ENCODE data around the gene MRPL39. TPM values are rescaled to one million over a fixed set of nuclear protein-coding genes. Genes with fewer than 3 reads are reported as not detected.

Gene MRPL39
- total RNA-seq, 2 donors from 2014 or later, result 43.2 to 46.3 TPM

DNA sequence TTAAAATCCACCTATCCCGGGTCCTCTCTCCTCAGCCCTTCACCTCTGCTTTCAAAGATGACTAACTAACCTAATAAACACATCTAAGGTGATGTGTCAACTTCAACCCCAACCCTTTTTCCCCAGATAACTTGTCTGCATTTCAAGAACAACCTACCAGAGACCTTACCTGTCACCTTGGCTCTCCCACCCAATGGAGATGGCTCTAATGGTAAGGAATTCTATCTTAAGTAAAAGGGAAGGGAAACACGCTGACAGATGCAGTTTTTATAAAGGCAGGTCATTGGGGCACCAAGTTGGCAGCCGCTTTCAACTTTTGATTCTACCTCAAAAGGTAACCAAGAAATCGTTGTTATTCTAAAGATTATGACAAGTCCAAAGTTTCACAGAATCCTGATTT, 37.6 kb downstream of the MRPL39 start:
- WGBS, 2 experiments (ENCODE audit: insufficient coverage in 1 of 2, insufficient read length in 1 of 2), result 87 to 94% methylated on average over 4 of the region's 4 CpGs
- Mint-ChIP-seq H3K9me3 (no peaks in the 10 kb centered on the region), H3K36me3 (ENCODE audit: low read depth) (peaks cover 2% of the 10 kb centered on the region), H3K27ac (no peak overlapping the region), H3K4me1 (peaks cover 4% of the 10 kb centered on the region), H3K4me3 (no peak overlapping the region), H3K27me3 (ENCODE audit: insufficient read depth) (no peaks in the 10 kb centered on the region)
- TF ChIP-seq, protein P1, sequence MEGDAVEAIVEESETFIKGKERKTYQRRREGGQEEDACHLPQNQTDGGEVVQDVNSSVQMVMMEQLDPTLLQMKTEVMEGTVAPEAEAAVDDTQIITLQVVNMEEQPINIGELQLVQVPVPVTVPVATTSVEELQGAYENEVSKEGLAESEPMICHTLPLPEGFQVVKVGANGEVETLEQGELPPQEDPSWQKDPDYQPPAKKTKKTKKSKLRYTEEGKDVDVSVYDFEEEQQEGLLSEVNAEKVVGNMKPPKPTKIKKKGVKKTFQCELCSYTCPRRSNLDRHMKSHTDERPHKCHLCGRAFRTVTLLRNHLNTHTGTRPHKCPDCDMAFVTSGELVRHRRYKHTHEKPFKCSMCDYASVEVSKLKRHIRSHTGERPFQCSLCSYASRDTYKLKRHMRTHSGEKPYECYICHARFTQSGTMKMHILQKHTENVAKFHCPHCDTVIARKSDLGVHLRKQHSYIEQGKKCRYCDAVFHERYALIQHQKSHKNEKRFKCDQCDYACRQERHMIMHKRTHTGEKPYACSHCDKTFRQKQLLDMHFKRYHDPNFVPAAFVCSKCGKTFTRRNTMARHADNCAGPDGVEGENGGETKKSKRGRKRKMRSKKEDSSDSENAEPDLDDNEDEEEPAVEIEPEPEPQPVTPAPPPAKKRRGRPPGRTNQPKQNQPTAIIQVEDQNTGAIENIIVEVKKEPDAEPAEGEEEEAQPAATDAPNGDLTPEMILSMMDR (conservative IDR thresholded peaks at IDR 0.05), result no peak
- Histone ChIP-seq H3K4me1 (ENCODE audit: control insufficient read depth, insufficient read depth, low read length) (no peaks in the 10 kb centered on the region), H3K36me3 (ENCODE audit: control insufficient read depth, insufficient read depth, low read length) (no peaks in the 10 kb centered on the region), H3K9me3 (ENCODE audit: control insufficient read depth, low read length) (no peaks in the 10 kb centered on the region), H3K4me3 (ENCODE audit: low read length) (no peak overlapping the region), H3K9ac (ENCODE audit: extremely low read depth, low read length, poor library complexity, severe bottlenecking) (no peak overlapping the region), H3K27ac (ENCODE audit: low read depth, low read length) (no peak overlapping the region), H3K27me3 (ENCODE audit: control insufficient read depth, insufficient read depth, low read length, poor library complexity, severe bottlenecking) (no peaks in the 10 kb centered on the region)
- no peak for DNase-seq

DNA sequence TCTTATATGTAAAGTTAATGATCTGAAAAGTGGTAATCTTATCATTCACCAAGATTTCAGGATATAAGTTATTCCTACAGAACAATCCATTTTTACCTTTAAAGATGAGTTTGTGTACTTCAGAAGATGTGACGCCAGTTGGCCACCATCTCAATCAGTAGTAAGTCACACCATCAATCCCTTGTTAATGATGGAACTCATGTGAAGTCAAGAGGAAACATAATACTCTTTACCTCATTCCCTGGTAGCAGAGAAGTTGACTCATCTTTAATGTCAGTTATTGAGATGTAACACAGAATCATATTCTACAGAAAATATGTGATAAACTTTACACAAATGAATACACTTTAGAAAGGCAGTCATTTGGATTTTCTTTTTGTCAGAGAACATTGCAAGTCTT, 38.2 kb downstream of the MRPL39 start:
- Mint-ChIP-seq H3K27me3 (ENCODE audit: insufficient read depth) (peaks cover under 1% of the 10 kb centered on the region), H3K4me3 (no peak overlapping the region), H3K9me3 (no peaks in the 10 kb centered on the region), H3K36me3 (ENCODE audit: low read depth) (peaks cover 2% of the 10 kb centered on the region), H3K27ac (no peak overlapping the region), H3K4me1 (peaks cover 4% of the 10 kb centered on the region)
- no peaks in the 10 kb centered on the region for H3K4me1 ChIP-seq (ENCODE audit: control insufficient read depth, insufficient read depth, low read length)
- no peaks in the 10 kb centered on the region for H3K9me3 ChIP-seq (ENCODE audit: control insufficient read depth, low read length)
- no peaks in the 10 kb centered on the region for H3K36me3 ChIP-seq (ENCODE audit: control insufficient read depth, insufficient read depth, low read length)
- no peak overlapping the region for H3K4me3 ChIP-seq (ENCODE audit: low read length)
- no peaks in the 10 kb centered on the region for H3K27me3 ChIP-seq (ENCODE audit: control insufficient read depth, insufficient read depth, low read length, poor library complexity, severe bottlenecking)
- TF ChIP-seq, protein P1 (conservative IDR thresholded peaks at IDR 0.05), result no peak
- no peak overlapping the region for H3K27ac ChIP-seq (ENCODE audit: low read depth, low read length)
- no peak for DNase-seq
- WGBS, 2 experiments (ENCODE audit: insufficient coverage in 1 of 2, insufficient read length in 1 of 2), result 80% methylated on average over 1 of the region's 1 CpG; no CpG with 5 or more reads in 1 of the 2 experiments
- no peak overlapping the region for H3K9ac ChIP-seq (ENCODE audit: extremely low read depth, low read length, poor library complexity, severe bottlenecking)

DNA sequence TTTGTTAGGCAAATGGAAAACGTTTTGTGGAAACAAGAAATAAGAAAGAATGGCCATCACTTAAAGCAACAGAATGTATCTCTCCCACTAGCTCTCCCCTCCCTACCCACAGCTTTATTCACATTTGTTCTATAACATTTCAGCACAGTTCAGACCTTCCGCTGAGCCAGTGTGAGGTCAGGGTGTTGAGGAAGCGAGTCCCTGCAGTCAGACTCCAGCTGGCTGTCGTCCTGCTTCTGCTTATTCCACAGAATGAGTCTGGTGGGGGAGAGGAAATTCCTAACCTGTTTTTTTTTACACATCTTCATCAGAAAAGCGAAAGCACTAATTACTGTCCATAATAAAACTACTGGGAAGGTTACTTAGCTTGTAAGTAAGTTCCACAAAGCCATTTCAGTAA, 39.0 kb downstream of the MRPL39 start:
- Histone ChIP-seq H3K36me3 (ENCODE audit: control insufficient read depth, insufficient read depth, low read length) (no peaks in the 10 kb centered on the region), H3K9ac (ENCODE audit: extremely low read depth, low read length, poor library complexity, severe bottlenecking) (no peak overlapping the region), H3K4me1 (ENCODE audit: control insufficient read depth, insufficient read depth, low read length) (no peaks in the 10 kb centered on the region), H3K27ac (ENCODE audit: low read depth, low read length) (no peak overlapping the region), H3K9me3 (ENCODE audit: control insufficient read depth, low read length) (no peaks in the 10 kb centered on the region), H3K4me3 (ENCODE audit: low read length) (no peak overlapping the region), H3K27me3 (ENCODE audit: control insufficient read depth, insufficient read depth, low read length, poor library complexity, severe bottlenecking) (peaks cover 4% of the 10 kb centered on the region)
- WGBS, 2 experiments (ENCODE audit: insufficient coverage in 1 of 2, insufficient read length in 1 of 2), result 71 to 100% methylated on average over 1 to 4 of the region's 5 CpGs
- DNase-seq, result peak; percentile 49
- no peak overlapping the region for H3K4me3 Mint-ChIP-seq
- H3K36me3 Mint-ChIP-seq (ENCODE audit: low read depth), result peaks cover 2% of the 10 kb centered on the region
- H3K9me3 Mint-ChIP-seq, result no peaks in the 10 kb centered on the region
- H3K4me1 Mint-ChIP-seq, result peaks cover 4% of the 10 kb centered on the region
- TF ChIP-seq, protein P1 (conservative IDR thresholded peaks at IDR 0.05), result no peak
- peaks cover 9% of the 10 kb centered on the region for H3K27me3 Mint-ChIP-seq (ENCODE audit: insufficient read depth)
- H3K27ac Mint-ChIP-seq, result no peak overlapping the region
